Activated CD4-positive, CD25-positive, alpha-beta regulatory T cell (primary cell): ENCODE results near the gene RAMAC.
"Not testable (repeated sequence)": the region's sequence is repeated elsewhere in the genome, so short reads cannot be mapped to it uniquely, and the experiment has no call there.

ENCODE experiments used
- DNase-seq, 4 experiments: peaks; one replicate each; lab custom pipeline; 2025; lab: John Stamatoyannopoulos, UW

Gene RAMAC

DNA sequence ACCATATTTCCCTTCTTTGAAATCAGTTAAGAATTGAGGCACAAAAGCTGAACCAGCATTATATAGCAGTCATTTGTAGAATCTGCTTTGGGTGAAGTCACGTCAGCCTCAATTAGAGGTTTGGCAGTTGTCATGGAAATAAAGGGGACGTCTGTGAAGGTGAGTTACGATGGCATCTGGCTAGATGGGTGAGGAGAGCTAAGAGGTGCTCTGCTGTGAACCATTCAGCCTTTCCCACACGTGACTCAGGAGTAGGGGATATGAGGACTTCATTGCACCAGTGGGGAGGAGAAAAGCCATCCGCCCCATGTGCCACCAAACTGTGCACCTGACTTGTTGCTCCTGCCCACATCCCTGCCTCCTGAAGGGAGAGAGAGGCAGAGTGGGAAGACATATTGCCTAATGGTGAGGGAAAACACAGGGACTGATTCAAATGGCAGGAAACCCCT, 28.2 kb downstream of the RAMAC start:
- no peak for DNase-seq

- no peak for DNase-seq
Observed at GRCh38 chr15:83015361-83015760, 29.4 kb downstream of the RAMAC start.

DNA sequence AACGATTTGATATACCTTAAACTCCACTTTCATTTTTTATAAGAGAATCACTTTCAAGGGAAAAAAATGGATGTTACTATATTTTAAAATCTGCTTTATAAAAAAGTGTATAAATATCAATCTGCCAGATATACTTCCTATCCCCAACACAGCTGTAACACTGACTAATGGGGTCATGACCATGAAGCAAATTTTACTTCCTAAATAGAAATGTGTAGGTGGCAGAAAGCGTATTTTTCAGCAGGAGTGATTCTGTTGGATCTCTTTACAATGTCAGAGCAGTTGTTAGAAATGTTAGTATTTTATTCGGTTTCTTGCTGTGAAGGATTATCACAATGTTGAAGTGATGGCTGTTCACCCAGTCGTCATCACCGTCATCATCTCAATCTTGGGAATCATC, 30.9 kb downstream of the RAMAC start:
- DNase-seq: no peak

DNA sequence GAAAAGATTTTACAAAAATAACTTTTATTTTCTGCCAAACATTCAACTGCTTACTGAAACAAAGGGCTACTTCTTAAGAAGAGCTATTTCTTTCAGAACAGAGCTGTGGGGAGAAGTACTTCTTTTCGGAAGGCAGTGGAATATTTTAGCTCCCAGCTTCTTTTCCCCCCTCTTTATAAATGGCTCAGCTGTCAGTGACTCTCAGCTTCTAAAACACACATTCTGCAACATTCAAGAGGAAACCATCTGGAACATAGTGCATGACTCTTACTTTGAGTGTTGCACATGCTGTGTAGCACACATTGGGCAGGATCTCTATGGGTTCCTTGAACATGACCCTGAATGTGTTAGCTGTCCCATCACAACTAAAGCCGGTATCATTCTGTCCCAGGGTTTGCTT, 32.4 kb downstream of the RAMAC start:
- no peak for DNase-seq

DNA sequence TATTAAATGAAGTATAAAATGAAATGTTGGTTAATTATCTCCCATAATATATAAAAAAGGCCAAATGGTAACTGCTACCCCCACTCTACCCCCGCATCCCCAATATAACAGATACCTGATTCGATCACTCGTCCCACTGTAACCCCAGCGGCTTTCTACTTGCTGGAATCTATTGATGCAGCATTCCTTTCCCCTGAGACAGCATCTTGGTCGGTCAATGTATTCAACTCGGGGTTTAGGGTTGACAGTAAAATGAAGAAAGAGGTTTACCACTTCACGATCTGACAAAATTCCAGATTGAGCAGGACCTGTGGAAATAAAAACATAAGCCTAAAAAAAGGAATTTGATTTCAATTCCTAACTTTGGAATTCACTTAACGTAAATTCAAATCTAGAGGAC, 44.0 kb downstream of the RAMAC start:
- DNase-seq: no peak

GRCh38 chr15:83031234-83031633, 45.2 kb downstream of the RAMAC start:
- not testable (repeated sequence) for DNase-seq

DNA sequence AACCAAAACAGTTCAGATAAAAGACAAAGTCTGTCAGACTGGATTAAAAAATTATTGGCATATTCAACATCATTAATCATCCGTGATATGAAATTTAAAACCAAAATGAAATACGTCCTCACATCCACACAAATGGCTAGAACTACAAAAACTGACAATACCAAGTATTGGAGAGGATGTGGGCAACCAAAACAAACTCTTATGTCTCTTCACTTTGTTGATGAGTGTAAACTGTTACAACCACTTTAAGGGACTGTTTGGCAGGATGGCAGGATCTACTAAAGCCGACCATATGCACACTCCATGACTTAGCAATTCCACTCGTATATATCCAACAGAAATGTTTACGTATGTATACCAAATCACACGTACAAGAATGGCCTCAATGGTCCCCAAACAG, 50.2 kb downstream of the RAMAC start:
- DNase-seq: no peak

DNA sequence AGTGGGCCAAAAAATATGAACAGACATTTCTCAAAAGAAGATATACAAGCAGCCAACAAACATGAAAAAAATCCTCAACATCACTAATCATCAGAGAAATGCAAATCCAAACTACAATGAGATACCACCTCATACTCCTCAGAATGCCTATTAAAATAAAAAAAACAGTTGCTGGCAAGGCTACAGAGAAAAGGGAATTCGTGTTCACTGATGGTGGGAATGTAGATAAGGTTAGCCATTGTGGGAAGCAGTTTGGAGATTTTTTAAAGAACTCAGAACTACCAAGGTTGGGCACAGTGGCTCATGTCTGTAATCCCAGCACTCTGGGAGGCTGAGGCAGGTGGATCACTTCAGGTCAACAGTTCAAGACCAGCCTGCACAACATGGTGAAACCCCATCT, 53.2 kb downstream of the RAMAC start:
- DNase-seq: no peak
